ENCODE results near the gene NFAT5.

The NFAT5 gene

GRCh38 chr16:69754143-69754468, 188.3 kb downstream of the NFAT5 start:
- in situ Hi-C loops (cut with HindIII; ENCODE audit: low sequenced_read_pairs) = no loop called here
- DNase-seq (ENCODE audit: low read depth, low spot score) = no peak
- H3K4me3 ChIP-seq (ENCODE audit: low read depth, low read length) = peak overlapping the region; percentile 94
- TF ChIP-seq, protein P1, sequence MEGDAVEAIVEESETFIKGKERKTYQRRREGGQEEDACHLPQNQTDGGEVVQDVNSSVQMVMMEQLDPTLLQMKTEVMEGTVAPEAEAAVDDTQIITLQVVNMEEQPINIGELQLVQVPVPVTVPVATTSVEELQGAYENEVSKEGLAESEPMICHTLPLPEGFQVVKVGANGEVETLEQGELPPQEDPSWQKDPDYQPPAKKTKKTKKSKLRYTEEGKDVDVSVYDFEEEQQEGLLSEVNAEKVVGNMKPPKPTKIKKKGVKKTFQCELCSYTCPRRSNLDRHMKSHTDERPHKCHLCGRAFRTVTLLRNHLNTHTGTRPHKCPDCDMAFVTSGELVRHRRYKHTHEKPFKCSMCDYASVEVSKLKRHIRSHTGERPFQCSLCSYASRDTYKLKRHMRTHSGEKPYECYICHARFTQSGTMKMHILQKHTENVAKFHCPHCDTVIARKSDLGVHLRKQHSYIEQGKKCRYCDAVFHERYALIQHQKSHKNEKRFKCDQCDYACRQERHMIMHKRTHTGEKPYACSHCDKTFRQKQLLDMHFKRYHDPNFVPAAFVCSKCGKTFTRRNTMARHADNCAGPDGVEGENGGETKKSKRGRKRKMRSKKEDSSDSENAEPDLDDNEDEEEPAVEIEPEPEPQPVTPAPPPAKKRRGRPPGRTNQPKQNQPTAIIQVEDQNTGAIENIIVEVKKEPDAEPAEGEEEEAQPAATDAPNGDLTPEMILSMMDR (IDR thresholded peaks at IDR 0.05; ENCODE audit: low read depth, low read length) = no peak

Measured in astrocyte of the spinal cord (primary cell).